ENCODE results near the gene RAPGEF4.

The RAPGEF4 gene

GRCh38 chr2:172839446-172839845, 103.8 kb downstream of the RAPGEF4 start:
- DNase-seq (ENCODE audit: low spot score): no peak
- in situ Hi-C loops (cut with MboI; ENCODE audit: low pct_unique_long_range_greater_than_20kb, low sequenced_read_pairs, unreplicated experiment): no loop called here
- TF ChIP-seq CTCF (IDR thresholded peaks at IDR 0.05; ENCODE audit: extremely low read depth, insufficient read depth, missing control alignments): no peak

GRCh38 chr2:172842511-172843265, 107.0 kb downstream of the RAPGEF4 start:
- no peak for DNase-seq (ENCODE audit: low spot score)
- in situ Hi-C loops (cut with MboI; ENCODE audit: low pct_unique_long_range_greater_than_20kb, low sequenced_read_pairs, unreplicated experiment): no loop called here
- TF ChIP-seq CTCF (IDR thresholded peaks at IDR 0.05; ENCODE audit: extremely low read depth, insufficient read depth, missing control alignments): no peak

- in situ Hi-C loops (cut with MboI; ENCODE audit: low pct_unique_long_range_greater_than_20kb, low sequenced_read_pairs, unreplicated experiment): no loop called here
- no peak for TF ChIP-seq CTCF (IDR thresholded peaks at IDR 0.05; ENCODE audit: extremely low read depth, insufficient read depth, missing control alignments)
- no peak for DNase-seq (ENCODE audit: low spot score)
Observed at GRCh38 chr2:172843266-172843582, 107.6 kb downstream of the RAPGEF4 start.

GRCh38 chr2:172843902-172844715, 108.5 kb downstream of the RAPGEF4 start:
- TF ChIP-seq CTCF (IDR thresholded peaks at IDR 0.05; ENCODE audit: extremely low read depth, insufficient read depth, missing control alignments): no peak
- no peak for DNase-seq (ENCODE audit: low spot score)
- in situ Hi-C loops (cut with MboI; ENCODE audit: low pct_unique_long_range_greater_than_20kb, low sequenced_read_pairs, unreplicated experiment): no loop called here

GRCh38 chr2:172845028-172845630, 109.5 kb downstream of the RAPGEF4 start:
- in situ Hi-C loops (cut with MboI; ENCODE audit: low pct_unique_long_range_greater_than_20kb, low sequenced_read_pairs, unreplicated experiment): no loop called here
- no peak for DNase-seq (ENCODE audit: low spot score)

More at GRCh38 chr2:172845028-172845630, 109.5 kb downstream of the RAPGEF4 start:
- TF ChIP-seq CTCF (IDR thresholded peaks at IDR 0.05; ENCODE audit: extremely low read depth, insufficient read depth, missing control alignments): no peak
